Stimulated activated CD8-positive, alpha-beta memory T cell treated with anti-CD3 and anti-CD28 coated beads, Interleukin-2, amount 100 ng/mL, for 48 hours (primary cell): ENCODE results near the gene TBXT.

Experiments used
- DNase-seq, 2 donors: peaks; one replicate each; pipeline ENCODE4 v3.0.0-alpha.2; 2020; ENCODE audit warnings: low read depth in 2 of 2

Gene TBXT

GRCh38 chr6:166115609-166116008 is 52.0 kb downstream of the TBXT start:
- no peak for DNase-seq

- no peak for DNase-seq
Measured at GRCh38 chr6:166112580-166112979, 55.1 kb downstream of the TBXT start.

GRCh38 chr6:166109608-166110007 is 58.0 kb downstream of the TBXT start:
- no peak for DNase-seq
